Measurements from ENCODE around the gene PPP1CC.

PPP1CC gene

GRCh38 chr12:110689281-110690126 is 53.2 kb downstream of the PPP1CC start:
- FAIRE-seq (no peak), DNase-seq (ENCODE audit: insufficient read length, low spot score) (no peak)

GRCh38 chr12:110688446-110689280 is 54.0 kb downstream of the PPP1CC start, which contains the start of gene HVCN1:
TSS of gene HVCN1 (minus strand) at chr12:110689115. CDS start at chr12:110683245, 5,870 bp downstream.
- DNase-seq (ENCODE audit: insufficient read length, low spot score), result peak; percentile 26
- FAIRE-seq, result no peak

GRCh38 chr12:110687396-110688169 is 55.1 kb downstream of the PPP1CC start:
- DNase-seq (ENCODE audit: insufficient read length, low spot score), result no peak

GRCh38 chr12:110686294-110686903 is 56.3 kb downstream of the PPP1CC start:
- no peak for FAIRE-seq

More at GRCh38 chr12:110687396-110688169, 55.1 kb downstream of the PPP1CC start:
- no peak for FAIRE-seq

GRCh38 chr12:110684312-110684836 is 58.3 kb downstream of the PPP1CC start:
- FAIRE-seq (no peak), DNase-seq (ENCODE audit: insufficient read length, low spot score) (no peak)

More at GRCh38 chr12:110686294-110686903, 56.3 kb downstream of the PPP1CC start:
- DNase-seq (ENCODE audit: insufficient read length, low spot score), result no peak

GRCh38 chr12:110683888-110684287 is 58.8 kb downstream of the PPP1CC start:
- FAIRE-seq, result no peak
- DNase-seq (ENCODE audit: insufficient read length, low spot score), result no peak

- no peak for DNase-seq (ENCODE audit: insufficient read length, low spot score)
- no peak for FAIRE-seq
Observed at GRCh38 chr12:110680032-110680431, 62.7 kb downstream of the PPP1CC start.

GRCh38 chr12:110679201-110679600 is 63.5 kb downstream of the PPP1CC start:
- no peak for DNase-seq (ENCODE audit: insufficient read length, low spot score)
- FAIRE-seq, result no peak

GRCh38 chr12:110677982-110678381 is 64.7 kb downstream of the PPP1CC start:
- DNase-seq (ENCODE audit: insufficient read length, low spot score) (no peak), FAIRE-seq (no peak)

- no peak for FAIRE-seq
- DNase-seq (ENCODE audit: insufficient read length, low spot score), result no peak
Observed at GRCh38 chr12:110677206-110677911, 65.3 kb downstream of the PPP1CC start.

GRCh38 chr12:110676171-110676570 is 66.5 kb downstream of the PPP1CC start:
- FAIRE-seq (no peak), DNase-seq (ENCODE audit: insufficient read length, low spot score) (no peak)

- no peak for FAIRE-seq
Observed at GRCh38 chr12:110670161-110670701, 72.5 kb downstream of the PPP1CC start.

More at GRCh38 chr12:110670161-110670701, 72.5 kb downstream of the PPP1CC start:
- DNase-seq (ENCODE audit: insufficient read length, low spot score), result no peak

All from HTR-8/SVneo (cell line).